Measurements from ENCODE around the gene GSTO2.
"Not testable (repeated sequence)": the region's sequence is repeated elsewhere in the genome, so short reads cannot be mapped to it uniquely, and the experiment has no call there.

GSTO2 gene

DNA sequence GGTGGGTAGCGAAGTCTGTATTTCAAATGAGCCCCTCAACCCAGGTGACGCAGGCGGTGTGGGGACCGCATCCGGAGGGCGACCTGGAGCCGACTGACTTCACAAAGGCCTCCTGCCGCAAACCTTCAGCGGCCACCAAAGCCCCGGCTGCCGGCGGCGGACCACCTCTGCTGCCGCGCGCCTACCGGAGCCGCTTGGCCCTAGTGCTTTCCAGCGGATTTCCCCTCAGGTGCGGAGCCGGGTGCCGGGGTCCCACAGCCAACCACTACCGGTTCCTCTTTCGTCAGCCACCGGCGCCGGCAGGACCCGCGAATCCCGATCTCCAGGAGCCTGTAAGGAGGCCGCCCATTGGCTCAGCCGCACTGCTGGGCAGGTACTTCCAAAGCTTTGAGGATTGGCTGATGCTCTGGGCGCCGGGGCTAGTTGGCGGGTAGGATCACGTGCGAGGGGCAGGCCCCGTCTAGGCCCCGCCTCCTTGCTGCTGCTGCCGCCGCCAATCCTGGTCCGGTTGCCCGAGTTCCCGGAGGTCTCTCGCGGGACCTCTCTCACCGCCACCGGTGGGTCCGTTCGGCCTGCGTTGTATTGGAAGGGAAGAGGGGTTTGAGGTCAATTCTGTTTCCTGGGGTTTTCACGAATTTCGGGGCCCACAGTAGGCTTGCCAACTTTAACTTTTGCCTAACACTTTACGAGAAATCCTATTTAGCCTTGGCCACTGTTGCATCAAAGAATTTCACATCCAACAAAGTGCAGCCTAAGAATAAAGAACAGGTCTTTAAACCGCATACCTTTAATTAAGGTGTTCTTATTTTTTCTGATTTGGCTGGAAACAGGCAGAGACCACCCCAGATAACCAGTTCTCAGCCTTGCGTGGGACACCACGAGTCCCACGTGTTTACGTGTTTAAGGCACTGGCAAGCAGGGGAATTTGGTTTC is at the start of gene GSTO2:
TSS of gene GSTO2 (plus strand) at position 472 of the 933 bp plus-strand sequence. CDS start 5,732 bp downstream, outside the sequence.
- peak; percentile 99 for DNase-seq

DNA sequence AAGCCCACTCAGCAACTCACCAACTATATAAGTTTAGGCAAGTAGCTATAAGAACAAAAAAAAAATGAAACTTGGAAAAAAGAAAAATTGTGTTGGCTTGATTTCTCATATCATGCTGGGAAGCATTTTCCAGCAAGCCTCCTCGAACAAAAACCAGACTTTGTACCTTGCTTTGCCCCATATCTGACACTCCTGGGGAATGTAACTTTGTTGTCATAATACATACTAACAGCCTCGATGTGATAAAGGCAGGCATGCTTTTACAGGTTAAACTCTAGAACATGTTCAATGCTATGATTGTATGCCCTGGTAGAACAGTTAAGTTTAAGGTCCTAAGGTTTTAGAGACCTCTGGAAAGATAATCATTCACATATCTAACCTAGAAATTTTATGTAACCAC is 48.5 kb upstream of the GSTO2 start:
- DNase-seq: no peak

DNA sequence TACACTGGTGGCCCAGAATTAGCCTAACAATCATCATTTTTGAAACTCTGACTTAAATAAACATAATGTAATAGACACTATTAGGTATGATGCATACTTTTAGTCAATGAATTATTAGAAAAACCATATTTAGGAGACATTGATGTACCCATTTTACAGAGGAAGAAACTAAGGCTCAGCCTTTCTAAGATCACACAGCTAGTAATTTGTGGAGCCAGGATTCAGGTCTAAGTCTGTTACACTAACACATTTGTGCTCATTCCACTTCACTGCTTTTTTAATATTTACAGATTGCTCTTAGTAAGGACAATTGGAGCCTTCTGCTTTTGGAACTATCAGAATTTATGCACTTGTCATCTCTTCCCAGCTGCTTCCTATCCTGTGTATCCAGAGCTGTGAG is 45.7 kb upstream of the GSTO2 start:
- DNase-seq: no peak

DNA sequence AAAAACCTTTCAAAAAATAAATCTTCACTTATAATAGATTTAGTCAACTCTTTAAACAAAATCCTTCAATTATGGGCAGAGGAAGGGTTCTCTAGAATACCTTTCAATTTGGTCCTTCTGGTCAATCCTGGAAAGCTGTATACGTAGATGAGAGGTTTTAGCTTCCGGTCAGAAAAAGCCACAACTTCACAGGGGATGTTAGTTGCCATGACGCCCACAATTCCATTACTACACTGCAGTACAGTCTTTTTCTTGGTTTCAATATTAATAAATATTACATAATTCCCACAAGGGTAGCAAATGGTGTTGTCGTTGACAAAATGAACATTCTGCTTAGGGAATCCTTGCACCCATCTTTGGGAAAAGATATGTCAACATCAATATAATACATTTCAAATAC is 38.5 kb upstream of the GSTO2 start:
- no peak for DNase-seq

DNA sequence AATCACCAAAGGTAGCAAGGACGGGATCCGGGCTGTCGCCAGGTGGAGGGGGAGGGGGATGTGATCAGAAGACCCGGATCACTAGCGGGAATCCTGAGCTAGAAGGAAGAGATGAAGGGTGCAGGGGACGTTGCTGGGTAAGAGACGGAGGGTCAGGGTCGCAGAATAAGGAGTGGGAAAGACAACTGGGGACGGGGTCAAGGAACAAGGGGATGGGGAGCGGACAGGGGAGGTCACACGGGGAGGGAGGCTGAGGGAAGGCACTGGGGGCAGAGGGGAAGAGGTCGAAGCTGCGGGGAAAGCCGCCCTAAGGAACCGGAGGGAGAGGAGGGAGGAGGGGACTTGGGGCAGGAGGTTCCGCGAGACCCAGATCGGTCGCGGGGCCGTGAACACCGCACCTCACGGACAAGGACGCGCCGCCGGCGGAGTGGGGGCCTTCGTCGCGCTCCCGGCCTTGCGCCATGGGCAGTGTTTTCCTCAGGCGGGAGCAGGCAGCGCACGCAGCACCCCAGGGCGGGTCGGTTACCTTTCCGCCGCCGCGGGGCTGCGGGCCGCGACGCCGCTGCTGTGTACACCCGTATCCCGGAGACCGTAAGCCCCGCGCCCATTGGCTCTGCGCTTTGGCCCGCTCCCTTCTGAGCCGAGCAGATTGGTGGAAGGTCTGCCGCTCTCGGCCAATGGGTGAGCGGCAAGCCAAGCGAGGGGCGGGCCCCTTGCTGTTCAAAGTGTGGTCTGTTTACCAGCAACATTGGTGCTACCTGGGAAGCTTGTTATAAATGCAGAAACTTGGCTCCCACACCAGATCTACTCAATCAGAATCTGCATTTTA is 37.0 kb upstream of the GSTO2 start, which contains the start of gene CFAP43:
TSS of gene CFAP43 (minus strand) at position 581 of the 829 bp plus-strand sequence. CDS start at position 463, 118 bp downstream.
- peak; percentile 99 for DNase-seq

DNA sequence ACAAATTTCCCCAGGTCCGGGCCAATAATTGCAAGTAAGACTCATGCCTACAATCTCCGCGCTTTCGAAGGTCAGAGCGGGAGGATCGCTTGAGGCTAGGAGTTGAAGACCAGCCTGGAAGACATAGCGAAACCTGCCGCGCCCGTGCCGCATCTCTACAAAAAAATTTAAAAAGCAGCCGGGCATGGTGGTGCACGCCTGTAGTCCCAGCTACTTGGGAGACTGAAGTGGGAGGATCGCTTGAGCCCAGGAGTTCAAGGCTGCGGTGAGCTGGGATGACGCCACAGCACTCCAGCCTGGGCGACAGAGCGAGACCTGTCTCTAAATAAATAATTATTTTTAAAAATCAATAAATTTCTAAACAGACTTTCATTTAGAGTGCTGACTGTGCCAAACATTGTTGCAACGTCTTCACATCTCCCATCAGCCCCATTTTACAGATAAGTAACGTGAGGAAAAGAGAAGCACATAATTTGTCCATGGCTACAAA is 36.3 kb upstream of the GSTO2 start:
- DNase-seq: no peak

DNA sequence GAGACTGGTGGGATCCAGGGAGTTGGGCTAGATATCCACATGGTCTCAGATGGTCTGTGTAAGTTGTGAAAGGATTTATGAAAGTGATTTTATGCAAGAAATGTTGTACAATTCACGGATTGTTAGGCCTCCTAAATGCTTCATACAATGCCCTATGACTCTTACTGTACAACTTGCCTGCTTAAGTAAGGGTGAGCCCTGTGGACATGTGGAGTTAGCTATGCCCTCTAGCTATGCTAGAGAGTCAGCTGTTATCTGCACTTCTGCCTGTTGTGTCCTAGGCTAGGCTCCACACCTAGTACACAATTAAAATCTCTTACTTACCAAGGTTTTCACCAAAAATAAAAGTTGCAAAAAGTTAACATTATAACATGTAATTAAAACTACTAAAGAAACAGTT is 35.2 kb upstream of the GSTO2 start:
- no peak for DNase-seq

DNA sequence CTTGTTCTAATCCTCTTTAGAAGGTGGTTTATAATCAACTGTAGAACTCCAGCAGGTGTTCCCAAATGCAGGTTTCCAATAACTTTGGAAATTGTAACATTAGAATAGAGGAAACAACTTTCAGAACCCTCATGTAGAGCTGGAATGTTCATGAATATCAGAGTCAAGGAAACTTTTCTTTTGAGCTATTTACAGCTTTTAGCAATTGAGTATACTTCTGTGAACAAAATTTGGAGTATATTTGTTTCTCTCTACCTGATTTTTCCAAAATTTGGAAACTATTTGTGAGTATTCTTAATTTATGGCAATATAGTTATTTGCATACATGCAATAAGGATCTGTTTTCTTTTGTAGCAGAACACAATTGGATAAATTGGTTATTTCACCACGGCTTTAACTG is 34.0 kb upstream of the GSTO2 start:
- no peak for DNase-seq

DNA sequence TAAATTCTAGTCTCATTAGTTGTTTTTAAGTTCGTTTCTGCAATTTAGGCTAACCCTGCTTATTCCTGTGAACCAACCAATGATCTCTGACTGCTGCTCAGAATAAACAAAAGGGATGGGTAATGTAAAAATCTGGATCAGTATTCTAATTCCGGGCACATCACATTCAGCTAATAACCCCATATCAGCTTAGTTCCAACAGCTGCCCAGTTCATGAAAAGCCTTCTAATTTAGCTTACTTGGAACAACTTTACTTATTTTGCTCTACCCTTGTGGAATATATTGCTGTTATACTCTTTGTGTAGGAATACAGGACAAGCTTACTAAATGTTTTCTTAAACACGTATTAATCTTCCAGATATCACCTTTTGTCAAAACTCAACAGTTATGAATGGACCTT is 33.2 kb upstream of the GSTO2 start:
- no peak for DNase-seq

DNA sequence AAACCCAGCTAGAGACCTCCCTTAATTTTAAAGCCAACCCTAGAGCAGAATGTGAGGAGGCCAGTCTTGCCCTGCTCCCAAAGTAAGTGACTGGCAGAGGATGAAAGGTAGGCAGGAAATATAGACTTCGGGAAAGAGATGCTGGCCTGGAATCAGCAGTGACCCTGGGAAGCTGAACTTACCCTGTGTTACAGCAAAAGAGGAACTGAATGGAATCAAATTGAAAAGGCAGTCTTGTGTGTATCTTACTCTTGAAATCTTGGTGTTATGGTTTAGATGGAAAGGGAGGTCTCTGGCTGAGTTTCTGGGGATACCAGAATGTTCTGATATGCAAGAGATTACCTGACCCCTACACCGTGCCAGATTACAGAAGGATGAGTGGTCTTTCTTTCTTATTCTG is 28.9 kb upstream of the GSTO2 start:
- DNase-seq: no peak

DNA sequence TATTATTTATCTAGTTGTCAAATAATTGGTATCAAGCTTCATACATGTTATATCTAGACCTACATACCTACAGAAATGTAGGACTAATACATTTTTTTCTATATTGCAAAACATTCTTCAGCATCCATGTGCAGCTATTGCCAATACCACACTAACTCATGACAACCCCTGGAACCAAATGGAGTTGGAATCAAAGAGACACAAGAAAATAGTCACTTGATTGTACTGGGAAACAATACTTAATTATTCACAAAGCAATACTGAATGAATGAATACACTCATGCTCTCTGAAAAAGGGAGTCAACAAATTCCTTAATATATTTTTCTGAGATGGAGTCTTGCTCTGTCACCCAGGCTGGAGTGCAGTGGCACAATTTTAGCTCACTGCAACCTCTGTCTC is 26.4 kb upstream of the GSTO2 start:
- no peak for DNase-seq

DNA sequence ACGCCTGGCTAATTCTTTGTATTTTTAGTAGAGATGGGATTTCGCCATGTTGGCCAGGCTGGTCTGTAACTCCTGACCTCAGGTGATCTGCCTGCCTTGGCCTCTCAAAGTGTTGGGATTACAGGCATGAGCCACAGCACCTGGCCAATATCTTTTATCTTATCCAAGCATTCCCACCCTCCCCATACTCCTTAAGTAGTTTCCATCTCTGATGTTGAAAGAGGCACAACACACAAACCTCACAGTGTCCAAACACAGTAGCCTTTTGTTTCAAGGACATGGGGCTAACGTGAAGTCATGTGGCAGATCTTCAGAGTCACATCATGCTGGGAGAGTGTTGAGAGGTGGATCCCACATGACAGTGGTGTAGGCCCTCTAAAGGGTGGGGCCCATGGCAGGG is 26.0 kb upstream of the GSTO2 start:
- not testable (repeated sequence) for DNase-seq

DNA sequence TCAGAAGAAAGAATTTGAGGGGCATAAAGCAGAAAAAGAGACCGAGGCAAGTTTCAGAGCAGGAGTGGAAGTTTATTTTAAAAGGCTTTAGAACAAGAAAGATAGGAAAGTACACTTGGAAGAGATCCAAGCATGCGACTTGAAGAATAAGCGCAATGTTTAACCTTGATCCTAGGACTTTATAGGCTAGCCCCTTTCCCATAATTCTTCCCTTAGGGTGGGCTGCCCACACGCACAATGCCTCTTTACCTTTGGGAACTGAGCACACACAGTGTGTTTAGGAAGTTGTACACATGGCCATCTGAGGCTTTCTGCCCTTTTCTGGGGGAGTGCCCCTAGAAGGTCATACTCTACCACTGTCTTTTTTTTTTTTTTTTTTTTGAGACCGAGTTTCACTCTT is 25.5 kb upstream of the GSTO2 start:
- no peak for DNase-seq

DNA sequence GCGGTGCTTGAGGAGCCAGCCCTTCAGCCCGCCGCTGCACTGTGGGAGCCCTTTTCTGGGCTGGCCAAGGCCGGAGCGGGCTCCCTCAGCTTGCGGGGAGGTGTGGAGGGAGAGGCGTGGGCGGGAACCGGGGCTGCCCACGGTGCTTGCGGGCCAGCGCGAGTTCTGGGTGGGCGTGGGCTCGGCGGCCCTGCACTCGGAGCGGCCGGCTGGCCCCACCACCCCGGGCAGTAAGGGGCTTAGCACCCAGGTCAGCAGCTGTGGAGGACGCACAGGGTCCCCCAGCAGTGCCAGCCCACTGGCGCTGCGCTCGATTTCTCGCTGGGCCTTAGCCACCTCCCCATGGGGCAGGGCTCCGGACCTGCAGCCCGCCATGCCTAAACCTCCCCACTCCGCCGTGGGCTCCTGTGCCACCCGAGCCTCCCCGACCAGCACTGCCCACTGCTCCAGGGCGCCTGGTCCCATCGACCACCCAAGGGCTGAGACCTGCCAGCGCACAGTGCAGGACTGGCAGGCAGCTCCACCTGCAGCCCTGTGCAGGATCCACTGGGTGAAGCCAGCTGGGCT is 23.8 kb upstream of the GSTO2 start:
- DNase-seq: no peak

DNA sequence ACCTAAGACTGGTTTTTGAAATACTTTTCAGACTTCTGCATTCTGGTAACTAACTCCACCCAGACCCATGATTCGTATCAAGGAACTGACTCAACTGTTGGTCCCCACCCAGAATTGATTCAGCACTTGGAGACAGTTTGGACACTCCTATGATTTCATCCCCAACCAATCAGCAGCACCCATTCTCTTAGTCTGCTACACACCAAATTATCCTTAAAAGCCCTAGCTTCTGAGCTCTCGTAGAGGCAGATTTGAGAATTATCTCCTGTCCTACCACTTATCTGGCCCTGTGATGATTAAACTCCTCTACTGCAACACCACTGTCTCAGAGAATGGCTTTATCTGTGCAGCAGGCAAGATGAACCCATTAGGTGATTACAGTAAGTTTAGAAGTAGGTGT is 22.0 kb upstream of the GSTO2 start:
- peak; percentile 34 for DNase-seq

DNA sequence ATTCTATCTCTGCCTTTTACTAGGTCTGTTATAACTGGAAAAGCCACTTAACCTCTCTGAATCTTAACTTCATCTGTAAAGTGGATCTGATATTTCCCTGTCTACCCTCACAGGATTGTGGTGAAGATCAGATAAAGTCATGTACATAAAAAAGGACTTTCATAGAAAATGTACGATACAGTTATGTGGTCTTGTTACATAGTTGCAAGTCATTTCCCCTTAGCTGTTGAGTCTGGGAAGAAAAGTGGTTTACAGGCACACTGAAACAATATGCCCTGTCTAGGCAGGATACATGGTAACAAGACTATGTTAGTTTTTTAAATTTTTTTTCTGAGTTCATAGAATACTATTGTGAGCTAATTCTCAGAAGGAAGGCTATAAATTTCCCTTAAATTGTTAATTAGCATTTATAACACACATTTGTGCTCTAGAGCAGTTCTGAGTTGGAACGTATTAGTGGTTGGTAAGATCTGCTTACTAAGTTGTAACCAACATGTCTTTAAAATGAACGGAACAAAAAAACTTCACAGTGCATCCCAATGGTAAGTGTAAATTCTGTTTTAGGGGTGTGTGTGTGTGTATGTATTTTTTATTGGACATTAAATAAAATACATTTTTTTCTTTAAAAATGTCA is 21.4 kb upstream of the GSTO2 start:
- no peak for DNase-seq

DNA sequence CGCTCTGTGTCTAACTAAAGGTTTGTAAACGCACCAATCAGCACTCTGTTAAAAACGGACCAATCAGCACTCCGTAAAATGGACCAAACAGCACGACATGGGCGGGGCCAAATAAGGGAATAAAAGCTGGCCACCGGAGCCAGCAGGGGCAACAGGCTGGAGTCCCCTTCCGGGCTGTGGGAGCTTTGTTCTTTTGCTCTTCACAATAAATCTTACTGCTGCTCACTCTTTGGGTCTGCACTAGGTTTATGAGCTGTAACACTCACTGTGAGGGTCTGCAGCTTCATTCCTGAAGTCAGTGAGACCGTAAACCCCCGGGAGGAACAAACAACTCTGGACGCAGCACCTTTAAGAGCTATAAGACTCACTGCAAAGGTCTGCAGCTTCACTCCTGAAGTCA is 20.1 kb upstream of the GSTO2 start:
- not testable (repeated sequence) for DNase-seq

DNA sequence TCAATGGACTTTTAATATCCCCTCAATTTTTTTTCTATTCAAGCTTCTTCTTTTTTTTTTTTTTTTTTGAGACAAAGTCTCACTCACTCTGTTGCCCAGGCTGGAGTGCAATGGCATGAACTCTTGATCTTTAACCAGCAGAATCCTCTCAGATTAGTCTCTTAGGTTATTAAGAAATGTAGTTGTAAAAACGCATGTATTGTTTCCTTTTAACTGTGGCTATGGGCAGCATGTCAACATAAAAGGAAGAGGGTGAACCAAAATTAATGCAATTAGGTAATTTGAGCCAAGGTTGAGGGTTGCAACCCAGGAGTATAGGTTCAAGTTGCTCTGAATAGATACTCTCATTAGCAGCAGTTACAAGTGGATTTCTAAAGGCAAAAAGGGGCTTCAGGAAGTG is 18.6 kb upstream of the GSTO2 start:
- DNase-seq: no peak

DNA sequence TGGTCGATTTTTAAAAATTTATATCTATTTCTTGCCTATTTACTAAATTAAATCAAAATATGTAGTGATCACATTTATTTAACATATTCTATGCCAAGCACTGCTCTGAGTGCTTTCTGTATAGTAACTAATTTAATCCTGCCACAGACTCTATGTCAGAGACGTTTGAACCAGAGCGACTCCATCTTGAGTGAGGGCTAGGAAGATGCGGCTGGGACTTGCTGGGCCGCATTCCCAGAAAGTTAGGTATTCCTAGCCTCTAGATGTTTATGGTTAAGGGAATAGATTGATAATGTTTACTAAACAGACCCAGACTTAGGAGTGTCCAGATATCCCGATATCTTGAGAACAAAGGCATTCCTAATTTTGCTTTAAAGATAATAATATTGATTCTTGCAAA is 17.5 kb upstream of the GSTO2 start:
- DNase-seq: no peak

DNA sequence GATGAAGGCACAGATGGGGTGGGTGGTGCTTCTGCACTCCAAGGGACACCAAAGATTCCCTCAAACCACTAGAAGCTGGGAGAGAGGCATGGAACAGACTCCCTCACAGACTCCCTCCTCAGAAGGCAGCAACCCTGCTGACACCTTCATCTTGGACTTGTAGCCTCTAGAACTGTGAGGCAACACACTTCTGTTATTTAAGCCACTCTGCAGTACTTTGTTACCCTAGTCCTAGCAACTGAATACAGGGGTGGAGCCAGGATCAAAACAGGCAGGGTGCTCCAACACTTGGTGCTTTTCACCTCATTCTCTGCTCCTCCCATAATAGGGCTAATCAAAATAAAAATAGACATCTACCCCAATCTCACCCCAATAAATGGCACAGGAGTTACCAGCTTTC is 16.6 kb upstream of the GSTO2 start:
- no peak for DNase-seq

DNA sequence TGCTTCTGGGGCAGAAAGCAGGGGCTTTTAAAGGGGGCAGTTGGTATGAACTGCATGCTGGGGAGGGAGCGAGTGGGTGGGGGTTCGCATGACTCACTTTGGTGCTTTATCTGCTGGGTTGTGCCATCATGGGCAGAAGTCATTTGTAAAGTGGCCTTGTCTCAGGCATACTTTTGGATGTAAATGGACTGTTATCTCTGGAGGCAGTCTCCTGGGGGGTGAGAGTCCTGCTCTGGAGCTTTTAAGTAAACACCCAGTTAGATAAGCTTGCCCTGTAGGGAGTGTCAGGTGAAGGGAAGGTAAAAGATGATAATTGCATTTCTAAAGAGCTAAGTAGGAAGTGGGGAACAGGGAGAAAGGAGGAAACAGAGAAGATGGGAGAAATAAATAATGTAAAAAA is 15.9 kb upstream of the GSTO2 start:
- no peak for DNase-seq

DNA sequence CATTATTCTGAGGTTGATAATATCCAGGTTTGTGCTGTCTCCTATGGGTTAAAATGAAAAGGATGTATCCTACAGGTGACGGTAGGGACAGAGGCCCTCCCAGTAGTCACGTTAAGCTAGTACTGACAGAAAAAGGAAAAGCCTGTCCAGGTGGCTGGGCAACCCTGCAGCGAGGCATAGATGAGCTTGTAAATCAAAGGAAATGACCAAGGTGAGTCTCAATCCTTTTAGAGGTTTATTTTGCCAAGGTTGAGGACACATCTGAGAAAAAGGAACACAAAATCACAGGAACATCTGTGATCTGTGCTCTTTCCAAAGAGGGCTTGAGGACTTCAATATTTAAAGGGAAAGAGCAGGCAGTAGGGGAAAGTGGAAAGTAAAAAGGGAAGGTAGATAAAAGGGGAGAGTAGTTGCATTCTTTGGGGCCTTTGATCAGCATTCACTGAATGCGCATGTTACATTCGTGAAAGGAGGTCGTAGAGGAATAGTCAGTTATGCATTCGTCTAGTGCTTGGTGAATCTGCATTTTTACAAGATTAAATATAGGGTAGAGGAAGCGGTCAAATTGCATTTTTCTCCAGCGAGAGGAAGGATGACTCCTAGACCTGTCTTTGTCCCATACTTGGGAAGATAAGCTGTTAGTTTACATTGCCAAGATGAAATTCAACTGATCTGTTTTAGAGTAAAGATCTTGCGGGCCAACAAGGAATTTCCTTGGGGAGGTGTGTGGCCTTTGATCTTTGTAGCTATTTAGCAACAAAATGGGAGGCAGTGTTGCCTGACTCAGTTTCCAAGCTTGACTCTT is 15.2 kb upstream of the GSTO2 start:
- DNase-seq: no peak
